Breast epithelium (tissue), 3 donors: Measurements from ENCODE around the gene ZIC4.

Experiments used
- POLR2AphosphoS5 ChIP-seq, 3 donors: sonication (generic); formaldehyde crosslinking; IDR thresholded peaks; one replicate each; pipeline ENCODE4 v1.6.1; 2017; ENCODE audit warnings: antibody characterized with exemption in 3 of 3
- TF ChIP-seq, protein P1 (sequence below), 3 donors: fragments of 450-650 bp; IDR thresholded peaks; one replicate each; pipeline ENCODE4 v1.5.1; 2016 to 2017; ENCODE audit warnings: antibody characterized with exemption in 3 of 3, mild to moderate bottlenecking in 3 of 3, moderate library complexity in 3 of 3

DNA sequence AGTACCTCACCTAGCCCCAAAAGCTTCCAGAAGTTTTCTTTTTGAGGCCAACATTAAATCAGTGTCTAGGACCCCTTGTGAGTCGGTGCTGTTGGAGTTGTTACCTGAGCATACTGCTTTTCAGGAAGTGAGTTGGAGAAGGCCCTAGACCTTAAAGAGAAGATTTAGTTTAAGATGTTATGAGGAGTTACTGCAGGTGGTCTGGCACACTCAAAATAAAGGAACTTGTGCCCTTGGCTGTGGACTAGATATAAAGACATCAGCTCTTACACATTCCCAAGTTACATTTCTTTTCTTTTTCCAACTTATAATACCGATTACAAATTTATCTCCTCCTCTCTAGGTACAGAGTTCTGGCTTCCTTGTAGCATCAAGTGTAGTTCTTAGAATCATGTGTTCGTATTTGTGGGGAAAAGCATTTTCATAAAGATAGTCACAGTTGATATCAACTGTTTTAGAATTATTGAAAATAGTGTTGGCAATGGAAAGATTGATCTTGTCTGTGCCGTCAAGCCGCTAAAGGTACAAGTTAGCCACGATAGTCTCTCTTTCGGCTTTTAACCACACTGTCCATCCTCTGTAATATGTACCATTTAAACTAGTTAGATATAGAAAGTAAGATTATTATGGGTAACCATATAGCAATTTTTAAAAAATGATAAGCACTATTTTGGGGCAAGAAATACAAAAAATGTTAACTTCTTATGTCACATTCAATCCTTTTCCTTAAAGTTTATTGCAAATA lies 11.4 kb upstream of the ZIC4 start:
- TF ChIP-seq, protein P1, sequence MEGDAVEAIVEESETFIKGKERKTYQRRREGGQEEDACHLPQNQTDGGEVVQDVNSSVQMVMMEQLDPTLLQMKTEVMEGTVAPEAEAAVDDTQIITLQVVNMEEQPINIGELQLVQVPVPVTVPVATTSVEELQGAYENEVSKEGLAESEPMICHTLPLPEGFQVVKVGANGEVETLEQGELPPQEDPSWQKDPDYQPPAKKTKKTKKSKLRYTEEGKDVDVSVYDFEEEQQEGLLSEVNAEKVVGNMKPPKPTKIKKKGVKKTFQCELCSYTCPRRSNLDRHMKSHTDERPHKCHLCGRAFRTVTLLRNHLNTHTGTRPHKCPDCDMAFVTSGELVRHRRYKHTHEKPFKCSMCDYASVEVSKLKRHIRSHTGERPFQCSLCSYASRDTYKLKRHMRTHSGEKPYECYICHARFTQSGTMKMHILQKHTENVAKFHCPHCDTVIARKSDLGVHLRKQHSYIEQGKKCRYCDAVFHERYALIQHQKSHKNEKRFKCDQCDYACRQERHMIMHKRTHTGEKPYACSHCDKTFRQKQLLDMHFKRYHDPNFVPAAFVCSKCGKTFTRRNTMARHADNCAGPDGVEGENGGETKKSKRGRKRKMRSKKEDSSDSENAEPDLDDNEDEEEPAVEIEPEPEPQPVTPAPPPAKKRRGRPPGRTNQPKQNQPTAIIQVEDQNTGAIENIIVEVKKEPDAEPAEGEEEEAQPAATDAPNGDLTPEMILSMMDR (IDR thresholded peaks at IDR 0.05), result no peak
- TF ChIP-seq POLR2AphosphoS5 (IDR thresholded peaks at IDR 0.05), result no peak
